SK-N-SH (cell line): Measurements from ENCODE around the gene RAB3C.

Source experiments
- CHD2 ChIP-seq: fragments of 150-350 bp; IDR thresholded peaks from 2 replicates; pipeline ENCODE4 v1.6.1; 2018; ENCODE audit warnings: low read length; ENCODE audit not compliant: partially characterized antibody
- TF ChIP-seq, protein P1 (sequence below): fragments of 150-350 bp; IDR thresholded peaks from 2 replicates; pipeline ENCODE4 v1.6.1; 2017; ENCODE audit warnings: antibody characterized with exemption, low read length, low read depth, borderline replicate concordance

DNA sequence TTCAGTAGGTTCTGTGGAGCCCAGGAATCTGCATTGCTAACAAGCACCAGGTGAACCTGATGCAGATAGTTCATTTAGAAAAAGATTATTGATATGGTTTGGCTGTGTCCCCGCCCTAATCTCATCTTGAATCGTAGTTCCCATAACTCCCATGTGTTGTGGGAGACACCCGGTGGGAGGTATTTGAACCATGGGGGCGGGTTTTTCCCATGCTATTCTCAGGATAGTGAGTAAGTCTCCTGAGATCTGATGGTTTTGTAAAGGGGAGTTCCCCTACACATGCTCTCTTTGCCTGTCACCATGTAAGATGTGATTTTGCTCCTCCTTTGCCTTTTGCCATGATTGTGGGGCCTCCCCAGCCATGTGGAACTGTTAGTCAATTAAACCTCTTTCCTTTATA is 212.0 kb downstream of the RAB3C start:
- TF ChIP-seq, protein P1, sequence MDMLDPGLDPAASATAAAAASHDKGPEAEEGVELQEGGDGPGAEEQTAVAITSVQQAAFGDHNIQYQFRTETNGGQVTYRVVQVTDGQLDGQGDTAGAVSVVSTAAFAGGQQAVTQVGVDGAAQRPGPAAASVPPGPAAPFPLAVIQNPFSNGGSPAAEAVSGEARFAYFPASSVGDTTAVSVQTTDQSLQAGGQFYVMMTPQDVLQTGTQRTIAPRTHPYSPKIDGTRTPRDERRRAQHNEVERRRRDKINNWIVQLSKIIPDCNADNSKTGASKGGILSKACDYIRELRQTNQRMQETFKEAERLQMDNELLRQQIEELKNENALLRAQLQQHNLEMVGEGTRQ, result no peak
- TF ChIP-seq CHD2, result no peak
